GM19328 (cell line): ENCODE measurements around the gene ZNF292.
A peak's percentile ranks its signal among the peaks of the same experiment; 100 is the strongest.
"Not testable (repeated sequence)": the region's sequence is repeated elsewhere in the genome, so short reads cannot be mapped to it uniquely, and the experiment has no call there.

Experiments used
- ATAC-seq: cut with Tn5 transposase; IDR thresholded peaks from one replicate; pipeline ENCODE4 v1.9.1; 2021; ENCODE audit warnings: mild to moderate bottlenecking, moderate library complexity; ENCODE audit not compliant: unreplicated experiment

ZNF292 gene

DNA sequence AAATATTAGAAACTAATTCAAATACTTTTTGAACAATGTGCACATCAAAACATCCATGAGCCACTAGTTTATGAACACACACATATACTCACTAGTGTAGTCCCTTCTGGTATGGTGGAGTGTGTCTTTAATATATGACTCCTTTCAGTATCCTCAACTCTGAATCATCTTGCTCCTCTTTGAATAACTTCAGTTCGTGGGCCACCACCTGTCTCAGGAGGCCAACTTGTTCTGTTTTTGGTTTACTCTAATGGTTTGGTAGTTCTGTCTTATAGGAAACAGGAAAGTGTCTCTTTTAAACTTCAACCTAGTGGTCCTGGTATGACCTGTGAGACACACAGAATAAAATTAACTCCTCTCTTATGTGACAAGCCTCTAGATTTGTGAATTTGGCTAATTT lies 55.6 kb downstream of the ZNF292 start:
- ATAC-seq, result peak; percentile 96

DNA sequence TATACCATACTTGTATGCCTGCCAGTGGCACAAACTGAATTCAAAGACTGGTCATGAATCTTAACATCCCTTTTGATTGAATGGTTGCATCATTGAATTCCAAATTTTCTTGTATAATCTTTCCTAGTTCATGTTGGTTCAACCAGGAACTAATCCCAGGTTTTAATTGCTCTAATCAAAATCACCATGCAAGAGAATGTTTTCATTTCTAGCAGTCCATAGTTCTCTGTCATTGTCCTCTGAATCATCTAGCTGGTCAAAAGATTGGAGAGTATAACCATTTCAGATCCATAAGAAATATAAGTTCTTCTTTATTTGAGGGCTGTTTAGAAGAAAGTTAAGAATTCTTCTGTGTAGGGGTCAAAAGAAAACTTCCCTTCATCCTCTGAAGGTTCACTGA lies 57.2 kb downstream of the ZNF292 start:
- ATAC-seq, result no peak

DNA sequence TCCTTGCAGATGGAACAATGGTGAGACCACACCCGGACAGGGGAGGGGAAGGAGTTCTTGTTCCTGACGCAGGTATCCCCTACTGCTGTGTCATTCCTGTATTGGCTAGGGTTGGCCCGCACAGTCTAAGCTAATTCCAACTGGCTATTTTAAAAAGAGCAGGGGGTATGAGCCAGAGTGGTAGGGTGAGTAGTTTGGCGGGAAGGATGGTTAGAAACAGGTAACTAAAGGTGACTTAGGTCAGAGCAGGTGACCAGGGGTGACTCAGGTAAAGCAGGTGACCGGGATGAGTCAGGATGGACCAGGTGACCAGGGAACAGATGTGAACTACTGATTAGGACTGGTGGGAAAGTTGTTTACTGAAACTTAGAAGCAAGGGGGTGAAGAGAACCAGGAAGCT lies 58.0 kb downstream of the ZNF292 start:
- no peak for ATAC-seq

DNA sequence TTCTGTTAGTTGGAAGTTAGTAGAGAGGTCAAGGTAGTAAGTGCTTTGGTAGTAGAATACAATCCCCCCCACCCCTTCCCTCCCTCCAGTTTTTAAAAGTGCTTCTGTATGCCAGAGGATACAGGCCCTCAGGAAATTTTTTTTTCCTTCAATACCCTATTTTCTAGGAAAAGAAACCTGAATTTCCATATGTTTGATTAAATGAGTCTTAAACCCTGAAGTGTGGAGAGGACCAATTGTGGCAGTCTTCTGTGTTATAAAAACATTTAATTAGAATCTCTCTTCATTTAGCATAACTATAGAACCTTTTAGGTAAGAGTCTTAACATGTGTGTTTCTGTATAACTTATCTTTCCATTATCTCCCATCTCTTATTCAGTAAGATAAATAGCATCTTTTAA lies 59.5 kb downstream of the ZNF292 start:
- no peak for ATAC-seq

DNA sequence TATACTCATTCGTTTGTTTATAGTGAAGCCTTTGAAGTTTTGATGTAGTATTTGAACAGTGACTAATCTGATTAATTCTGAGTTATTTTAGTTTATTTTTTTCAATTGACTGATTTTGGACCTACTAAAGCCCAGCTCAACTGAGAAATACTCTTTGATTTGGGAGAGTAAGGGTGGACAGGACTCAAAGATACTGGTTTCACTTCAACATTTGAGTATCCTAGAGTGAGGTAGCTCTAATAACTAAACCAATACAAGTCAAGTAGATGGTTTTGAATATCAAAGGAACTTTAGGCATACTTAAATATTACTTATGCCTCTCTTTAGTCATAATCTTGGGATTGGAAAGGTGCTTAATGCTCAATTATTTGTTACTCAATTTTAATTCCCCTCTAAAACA lies 65.6 kb downstream of the ZNF292 start:
- no peak for ATAC-seq

DNA sequence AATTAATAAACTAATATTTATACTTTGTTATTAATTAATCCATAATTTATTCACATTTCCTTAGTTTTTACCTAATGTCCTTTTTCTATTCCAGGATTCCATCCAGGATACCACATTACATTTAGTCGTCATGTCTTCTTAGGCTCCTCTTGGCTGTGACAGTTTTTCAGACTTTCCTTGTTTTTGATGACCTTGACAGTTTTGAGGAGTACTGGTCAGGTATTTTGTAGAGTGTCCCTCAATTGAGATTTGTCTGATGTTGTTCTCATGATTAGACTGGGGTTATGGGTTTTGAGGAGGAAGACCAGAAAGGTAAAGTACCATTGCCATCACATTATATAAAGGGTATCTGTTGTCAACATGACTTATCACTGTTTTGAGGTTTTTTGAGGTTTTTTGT lies 67.3 kb downstream of the ZNF292 start:
- no peak for ATAC-seq

DNA sequence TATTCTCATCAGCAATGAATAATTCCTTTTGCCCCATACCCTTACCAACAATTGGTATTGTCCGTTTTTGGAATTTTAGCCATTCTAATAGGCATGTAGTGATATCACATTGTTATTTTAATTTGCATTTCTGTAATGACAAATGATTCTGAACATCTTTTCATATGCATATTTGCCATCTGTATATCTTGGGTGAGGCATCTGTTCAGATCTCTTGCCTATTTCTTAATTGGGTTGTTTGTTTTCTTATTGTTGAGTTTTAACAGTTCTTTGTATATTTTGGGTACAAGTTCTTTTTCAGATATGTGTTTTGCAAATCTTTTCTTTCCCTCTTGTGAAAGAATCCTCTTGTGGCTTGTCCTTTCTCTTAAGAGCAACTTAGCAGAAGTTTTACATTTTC lies 69.6 kb downstream of the ZNF292 start:
- no peak for ATAC-seq

DNA sequence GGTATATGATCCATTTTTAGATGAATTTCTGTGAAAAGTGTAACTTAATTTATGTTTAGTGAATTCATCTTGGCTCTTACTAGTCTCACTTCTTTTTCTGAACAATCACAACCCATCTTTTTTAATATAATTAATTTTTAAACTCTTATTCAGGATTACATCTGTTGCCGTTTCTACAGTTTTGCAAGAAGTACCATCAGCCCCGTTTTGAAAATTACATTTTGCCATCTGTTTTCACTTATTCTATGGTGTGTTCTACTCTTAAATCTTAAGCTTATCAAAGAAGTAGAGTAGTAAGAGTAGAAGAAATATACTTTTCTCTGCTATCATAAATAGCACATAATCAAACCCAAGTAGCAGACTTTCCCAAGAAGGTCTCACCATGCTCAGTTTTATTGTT lies 70.1 kb downstream of the ZNF292 start:
- ATAC-seq, result no peak

DNA sequence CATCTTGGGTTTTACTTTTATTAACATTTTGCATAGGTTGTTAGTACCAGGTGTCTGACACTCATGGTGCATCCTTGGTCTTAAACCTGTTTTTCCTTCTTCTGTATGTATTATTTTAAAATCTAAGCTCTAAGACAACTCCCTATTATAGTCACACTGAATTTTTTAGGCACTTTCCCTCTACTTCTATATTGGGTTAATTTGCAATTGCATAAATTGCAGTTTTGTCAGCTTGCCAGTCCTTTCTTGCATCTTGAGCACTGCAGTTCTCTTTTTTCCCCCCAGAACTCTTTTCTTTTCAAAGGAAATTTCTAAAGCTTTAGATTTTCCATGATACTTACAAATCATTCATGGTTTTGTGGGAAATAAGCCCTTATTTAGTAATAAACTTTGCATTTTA lies 70.6 kb downstream of the ZNF292 start:
- no peak for ATAC-seq

DNA sequence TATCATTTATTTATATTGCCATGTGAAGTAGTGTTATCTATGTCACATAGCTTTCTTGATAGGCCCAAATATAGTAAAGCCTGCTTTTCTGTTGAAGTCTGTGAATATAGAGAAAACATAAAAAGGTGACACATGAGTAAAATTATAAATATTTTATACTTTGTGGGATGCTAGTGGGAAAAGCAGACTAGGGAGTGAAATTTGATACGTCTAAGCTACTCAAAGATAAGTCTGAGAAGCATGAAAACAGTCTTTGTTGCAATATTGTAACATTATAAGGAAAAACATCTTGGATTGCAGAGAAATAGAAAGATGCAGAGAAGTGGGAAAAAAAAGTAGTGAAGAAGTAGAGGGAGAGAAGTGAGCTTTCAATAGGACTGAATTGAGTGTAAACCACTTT lies 75.4 kb downstream of the ZNF292 start:
- no peak for ATAC-seq

DNA sequence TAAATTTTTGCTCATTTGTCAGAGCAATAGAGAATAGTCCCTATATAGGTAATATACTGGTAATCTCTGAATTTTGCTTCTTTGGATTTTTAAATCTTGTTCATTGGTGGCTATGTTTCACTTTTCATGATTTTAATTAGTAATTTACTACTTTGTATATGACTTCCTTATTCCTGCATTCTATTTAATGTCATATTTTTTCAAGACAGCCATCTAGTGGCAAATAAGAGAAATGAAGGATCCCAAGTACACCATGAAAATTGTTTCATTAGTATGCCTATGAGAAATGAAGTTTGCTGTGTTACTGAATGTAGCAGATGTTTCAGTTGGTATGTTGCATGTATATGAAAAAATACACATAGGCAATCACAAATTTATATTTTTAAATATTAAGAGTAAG lies 82.4 kb downstream of the ZNF292 start:
- no peak for ATAC-seq

DNA sequence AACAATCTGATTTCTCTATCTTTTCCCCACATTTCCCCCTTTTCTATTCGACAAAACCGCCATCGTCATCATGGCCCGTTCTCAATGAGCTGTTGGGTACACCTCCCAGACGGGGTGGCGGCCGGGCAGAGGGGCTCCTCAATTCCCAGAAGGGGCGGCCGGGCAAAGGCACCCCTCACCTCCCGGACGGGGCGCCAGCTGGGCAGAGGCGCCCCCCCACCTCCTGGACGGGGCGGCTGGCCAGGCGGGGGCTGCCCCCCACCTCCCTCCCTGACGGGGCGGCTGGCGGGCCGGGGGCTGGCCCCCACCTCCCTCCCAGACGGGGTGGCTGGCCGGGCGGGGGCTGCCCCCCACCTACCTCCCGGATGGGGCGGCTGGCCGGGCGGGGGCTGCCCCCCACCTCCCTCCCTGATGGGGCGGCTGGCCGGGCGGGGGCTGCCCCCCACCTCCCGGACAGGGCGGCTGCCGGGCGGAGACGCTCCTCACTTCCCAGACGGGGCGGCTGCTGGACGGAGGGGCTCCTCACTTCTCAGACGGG lies 83.8 kb downstream of the ZNF292 start:
- ATAC-seq, result not testable (repeated sequence)

DNA sequence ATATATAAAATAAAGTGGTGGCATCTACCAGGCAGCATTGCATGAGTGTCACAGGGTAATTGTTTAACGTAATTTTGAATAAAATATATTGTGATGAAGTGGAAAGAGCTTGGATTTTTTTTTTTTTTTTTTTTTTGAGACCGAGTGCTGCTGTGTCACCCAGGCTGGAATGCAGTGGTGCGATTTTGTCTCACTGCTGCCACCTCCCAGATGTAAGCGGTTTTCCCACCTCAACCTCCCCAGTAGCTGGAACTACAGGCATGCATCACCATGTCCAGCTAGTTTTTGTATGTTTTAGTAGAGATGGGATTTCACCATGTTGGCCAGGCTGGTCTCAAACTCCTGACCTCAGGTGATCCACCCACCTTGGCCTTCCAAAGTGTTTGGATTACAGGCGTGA lies 85.9 kb downstream of the ZNF292 start:
- ATAC-seq, result no peak

DNA sequence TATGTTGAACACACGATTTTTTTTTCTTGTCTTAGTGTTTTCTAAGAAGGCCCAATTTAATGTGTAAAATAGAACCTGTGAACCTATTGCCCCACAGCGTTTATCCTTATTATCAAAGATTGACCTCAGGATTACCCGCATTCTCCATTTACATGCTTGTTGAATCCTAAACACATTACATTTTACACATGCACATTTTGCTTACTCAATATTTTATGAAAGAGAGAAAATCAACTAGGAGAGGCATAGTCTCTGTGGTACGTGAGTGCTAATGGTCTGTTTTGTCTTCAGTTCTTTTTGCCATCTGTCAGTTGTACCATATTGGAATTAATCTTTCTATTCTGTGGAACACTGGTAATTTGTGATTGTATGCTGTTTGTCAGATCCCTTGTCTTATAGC lies 86.9 kb downstream of the ZNF292 start:
- ATAC-seq, result no peak

DNA sequence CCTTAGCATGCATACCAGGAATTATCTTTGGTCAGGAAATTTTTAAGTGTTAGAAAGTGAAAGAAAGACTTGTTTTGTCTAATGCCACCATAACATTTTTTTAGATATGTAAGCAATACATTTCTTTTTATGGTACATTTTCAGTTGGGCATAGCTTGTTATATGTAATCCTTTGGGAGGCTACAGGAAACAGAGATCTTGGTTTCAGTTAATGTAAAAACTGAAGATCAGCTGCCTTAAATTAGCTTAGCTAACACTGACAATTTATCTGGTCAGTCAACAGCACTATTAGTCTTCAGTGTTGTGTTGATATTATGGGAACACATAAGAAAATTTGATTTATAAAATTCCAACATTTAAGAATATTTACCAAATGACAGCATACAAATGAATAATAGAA lies 88.4 kb downstream of the ZNF292 start:
- no peak for ATAC-seq

DNA sequence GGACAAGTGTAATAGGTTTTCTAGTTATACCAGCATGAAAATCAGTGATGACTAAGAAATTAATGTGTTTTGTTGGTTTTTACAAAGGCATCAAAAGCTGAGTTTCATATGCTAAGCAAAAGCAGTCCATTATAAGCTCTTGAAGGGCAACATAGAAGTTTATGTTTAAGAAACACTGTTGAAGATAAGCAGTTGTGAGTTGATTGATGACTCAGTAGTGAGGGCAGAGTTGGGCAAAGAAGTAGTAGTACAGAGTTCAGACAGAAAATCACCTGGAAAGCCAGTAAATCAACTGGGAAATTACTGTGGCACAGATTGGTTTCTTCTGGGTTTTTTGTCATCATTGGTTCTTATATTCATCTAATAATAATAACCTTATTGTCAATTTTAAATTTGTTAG lies 89.0 kb downstream of the ZNF292 start:
- ATAC-seq, result no peak

DNA sequence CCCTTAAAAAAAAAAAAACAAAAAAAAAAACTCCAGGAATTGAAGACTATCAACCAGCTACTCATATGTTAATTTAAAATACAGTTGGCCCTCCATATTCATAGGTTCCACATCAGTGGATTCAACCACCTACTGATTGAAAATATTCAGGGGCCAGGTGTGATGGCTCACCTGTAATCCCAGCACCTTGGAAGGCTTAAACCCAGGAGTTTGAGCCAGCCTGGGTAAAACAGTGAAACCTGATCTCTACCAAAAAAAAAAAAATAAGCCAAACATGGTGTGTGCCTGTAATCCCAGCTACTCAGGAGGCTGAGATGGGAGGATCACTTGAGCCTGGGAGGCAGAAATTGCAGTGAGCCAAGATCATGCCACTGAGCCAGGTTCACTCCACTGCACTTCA lies 94.7 kb downstream of the ZNF292 start:
- ATAC-seq, result no peak

DNA sequence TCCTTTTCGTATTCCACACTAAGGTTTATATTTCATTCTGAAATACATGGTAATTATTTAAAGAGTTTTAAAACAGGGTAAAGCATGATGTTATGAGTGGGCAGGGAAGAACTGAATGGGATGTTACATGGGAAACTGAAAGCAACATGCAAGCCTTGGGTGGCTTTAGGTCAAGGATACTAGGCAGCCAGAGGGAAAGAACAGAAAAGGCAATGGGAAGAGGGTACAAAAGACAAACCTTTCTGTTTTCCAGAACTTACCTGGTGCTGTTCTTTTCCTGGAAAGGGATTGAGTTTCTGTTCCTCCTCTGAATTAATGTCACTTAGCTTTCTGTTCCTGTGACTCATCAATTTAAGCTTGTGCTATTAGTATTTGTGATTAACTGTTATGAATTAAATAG lies 95.9 kb downstream of the ZNF292 start:
- no peak for ATAC-seq

DNA sequence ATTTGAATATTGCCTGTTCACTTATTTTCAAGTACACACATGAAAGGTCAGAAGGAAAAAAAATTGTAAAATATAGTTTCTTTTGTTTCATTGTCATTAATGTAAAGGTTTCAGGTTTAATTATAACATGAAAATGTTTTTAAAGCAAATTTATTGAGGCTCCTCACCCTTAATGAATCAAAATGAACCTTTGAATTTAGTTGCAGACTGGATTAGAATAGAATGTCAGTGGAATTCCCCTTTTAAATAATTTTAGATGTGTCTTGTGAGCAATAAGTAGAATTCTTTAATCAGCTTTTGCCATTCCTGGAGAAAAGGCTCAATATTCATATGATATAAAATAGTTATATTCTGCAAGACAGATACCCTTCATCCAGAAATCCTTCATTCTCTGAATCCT lies 96.4 kb downstream of the ZNF292 start:
- no peak for ATAC-seq

DNA sequence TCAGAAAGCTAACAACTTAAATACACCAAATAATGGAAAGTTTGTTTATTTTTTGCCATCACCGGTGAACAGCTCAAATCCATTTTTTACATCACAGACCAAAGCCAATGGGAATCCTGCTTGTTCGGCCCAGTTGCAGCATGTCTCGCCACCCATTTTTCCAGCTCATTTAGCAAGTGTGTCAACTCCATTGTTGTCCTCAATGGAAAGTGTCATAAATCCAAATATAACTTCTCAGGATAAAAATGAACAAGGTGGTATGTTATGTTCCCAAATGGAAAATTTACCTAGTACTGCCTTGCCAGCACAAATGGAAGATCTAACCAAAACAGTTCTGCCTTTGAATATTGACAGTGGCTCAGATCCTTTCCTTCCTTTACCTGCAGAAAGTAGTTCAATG lies 101.7 kb downstream of the ZNF292 start:
- ATAC-seq, result no peak

DNA sequence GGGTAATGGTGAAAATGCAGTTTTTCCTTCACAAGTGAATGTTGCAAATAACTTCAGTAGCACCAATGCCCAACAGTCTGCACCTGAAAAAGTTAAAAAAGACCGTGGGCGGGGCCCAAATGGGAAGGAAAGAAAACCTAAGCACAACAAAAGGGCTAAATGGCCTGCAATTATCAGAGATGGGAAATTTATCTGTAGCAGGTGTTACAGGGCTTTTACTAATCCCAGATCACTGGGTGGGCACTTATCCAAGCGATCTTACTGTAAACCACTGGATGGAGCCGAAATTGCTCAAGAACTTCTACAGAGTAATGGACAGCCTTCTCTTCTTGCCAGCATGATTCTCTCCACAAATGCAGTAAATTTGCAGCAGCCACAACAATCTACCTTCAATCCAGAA lies 102.2 kb downstream of the ZNF292 start:
- no peak for ATAC-seq

DNA sequence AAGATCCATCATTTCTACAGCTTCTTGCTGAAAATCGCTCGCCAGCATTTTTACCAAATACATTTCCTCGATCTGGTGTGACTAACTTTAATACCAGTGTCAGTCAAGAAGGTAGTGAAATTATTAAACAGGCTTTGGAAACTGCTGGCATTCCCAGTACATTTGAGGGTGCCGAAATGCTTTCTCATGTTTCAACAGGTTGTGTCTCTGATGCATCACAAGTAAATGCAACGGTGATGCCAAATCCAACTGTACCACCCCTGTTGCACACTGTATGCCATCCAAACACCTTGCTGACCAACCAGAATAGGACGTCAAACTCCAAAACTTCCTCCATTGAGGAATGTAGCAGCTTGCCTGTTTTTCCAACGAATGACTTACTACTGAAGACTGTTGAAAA lies 102.6 kb downstream of the ZNF292 start:
- ATAC-seq, result no peak

DNA sequence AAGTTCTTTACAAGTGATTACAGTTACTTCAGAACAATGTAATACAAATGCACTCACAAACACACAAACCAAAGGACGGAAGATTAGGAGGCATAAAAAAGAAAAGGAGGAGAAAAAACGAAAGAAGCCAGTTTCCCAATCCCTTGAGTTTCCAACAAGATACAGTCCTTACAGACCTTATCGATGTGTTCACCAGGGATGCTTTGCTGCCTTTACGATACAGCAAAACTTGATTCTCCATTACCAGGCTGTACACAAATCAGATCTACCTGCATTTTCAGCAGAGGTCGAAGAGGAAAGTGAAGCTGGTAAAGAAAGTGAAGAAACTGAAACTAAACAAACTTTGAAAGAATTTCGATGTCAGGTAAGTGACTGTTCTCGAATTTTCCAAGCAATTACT lies 104.4 kb downstream of the ZNF292 start:
- ATAC-seq, result no peak

DNA sequence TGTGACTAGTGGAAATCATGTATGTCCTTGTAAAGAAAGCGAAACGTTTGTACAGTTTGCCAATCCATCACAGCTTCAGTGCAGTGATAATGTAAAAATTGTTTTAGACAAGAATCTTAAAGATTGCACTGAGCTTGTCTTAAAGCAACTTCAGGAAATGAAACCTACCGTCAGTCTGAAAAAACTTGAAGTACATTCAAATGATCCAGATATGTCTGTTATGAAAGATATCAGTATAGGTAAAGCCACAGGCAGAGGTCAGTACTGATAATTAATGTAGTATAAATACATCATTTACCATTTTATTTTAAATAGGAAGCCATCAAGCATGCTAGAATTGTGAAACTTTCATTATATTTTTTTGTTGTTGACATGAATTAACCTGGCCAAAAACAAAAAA lies 106.2 kb downstream of the ZNF292 start:
- no peak for ATAC-seq
